ENCODE data around the gene SLC25A53. TPM values are rescaled to one million over a fixed set of nuclear protein-coding genes. Genes with fewer than 3 reads are reported as not detected.

The SLC25A53 gene
- total RNA-seq, 2 donors from 2014 or later: 7.5 to 8.6 TPM

GRCh38 chrX:104172121-104172520, 15.3 kb upstream of the SLC25A53 start:
- DNase-seq: no peak
- H3K4me3 ChIP-seq: no peak overlapping the region
- intact Hi-C loops (cut with DNase I): no loop called here
- no peak overlapping the region for H3K9ac ChIP-seq (ENCODE audit: low read depth in 2 of 2, low read length in 2 of 2)
- no peak for TF ChIP-seq CTCF (IDR thresholded peaks at IDR 0.05)
- H3K9me3 ChIP-seq: no peaks in the 10 kb centered on the region
- H3K27ac ChIP-seq: no peak overlapping the region
- no peaks in the 10 kb centered on the region for H3K4me1 ChIP-seq
- H3K27me3 ChIP-seq: no peaks in the 10 kb centered on the region
- H3K36me3 ChIP-seq: no peaks in the 10 kb centered on the region

GRCh38 chrX:104168127-104168526, 11.3 kb upstream of the SLC25A53 start:
- no peak for TF ChIP-seq CTCF (IDR thresholded peaks at IDR 0.05)
- no peak overlapping the region for H3K9ac ChIP-seq (ENCODE audit: low read depth in 2 of 2, low read length in 2 of 2)
- H3K27ac ChIP-seq: no peak overlapping the region
- intact Hi-C loops (cut with DNase I): no loop called here
- no peaks in the 10 kb centered on the region for H3K4me1 ChIP-seq
- H3K9me3 ChIP-seq: no peaks in the 10 kb centered on the region
- no peak for DNase-seq
- no peaks in the 10 kb centered on the region for H3K27me3 ChIP-seq
- no peaks in the 10 kb centered on the region for H3K36me3 ChIP-seq
- no peak overlapping the region for H3K4me3 ChIP-seq

DNA sequence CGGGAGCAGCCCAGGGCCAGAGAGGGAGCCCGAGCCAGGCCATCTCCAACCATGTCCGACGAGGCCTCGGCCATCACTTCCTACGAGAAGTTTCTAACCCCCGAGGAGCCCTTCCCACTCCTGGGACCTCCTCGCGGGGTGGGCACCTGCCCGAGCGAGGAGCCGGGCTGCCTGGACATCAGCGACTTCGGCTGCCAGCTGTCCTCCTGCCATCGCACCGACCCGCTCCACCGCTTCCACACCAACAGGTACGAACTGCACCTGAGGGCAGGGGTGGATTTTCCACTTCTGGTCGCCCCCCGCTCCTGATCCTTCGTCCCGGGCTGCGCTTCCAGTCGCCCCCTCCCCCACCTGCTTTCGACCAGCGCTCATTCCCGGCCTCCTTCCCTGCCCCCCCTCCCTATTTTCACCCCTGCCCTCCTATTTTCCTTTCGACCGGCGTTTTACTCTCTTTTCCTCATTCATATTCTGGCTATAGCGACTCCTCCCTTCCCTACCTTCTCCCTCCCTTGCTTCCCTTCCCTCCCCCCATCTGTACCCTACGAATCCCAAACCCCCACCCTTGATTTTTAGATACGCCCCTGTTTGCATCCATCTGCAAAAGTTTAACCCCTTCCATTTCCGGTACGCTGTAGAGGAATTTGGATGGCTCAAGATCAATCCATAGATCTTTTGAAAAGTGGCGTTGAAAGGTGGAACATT, 10.1 kb upstream of the SLC25A53 start:
- intact Hi-C loops (cut with DNase I): no loop called here
- no peaks in the 10 kb centered on the region for H3K27me3 ChIP-seq
- no peaks in the 10 kb centered on the region for H3K36me3 ChIP-seq
- no peak for TF ChIP-seq CTCF (IDR thresholded peaks at IDR 0.05)
- H3K9ac ChIP-seq (ENCODE audit: low read depth in 2 of 2, low read length in 2 of 2): peak overlapping the region; percentile 70 to 82
- H3K4me1 ChIP-seq: no peaks in the 10 kb centered on the region
- H3K4me3 ChIP-seq: peak overlapping the region; percentile 62
- peak; percentile 35 for DNase-seq
- no peaks in the 10 kb centered on the region for H3K9me3 ChIP-seq
- peak overlapping the region; percentile 80 for H3K27ac ChIP-seq

DNA sequence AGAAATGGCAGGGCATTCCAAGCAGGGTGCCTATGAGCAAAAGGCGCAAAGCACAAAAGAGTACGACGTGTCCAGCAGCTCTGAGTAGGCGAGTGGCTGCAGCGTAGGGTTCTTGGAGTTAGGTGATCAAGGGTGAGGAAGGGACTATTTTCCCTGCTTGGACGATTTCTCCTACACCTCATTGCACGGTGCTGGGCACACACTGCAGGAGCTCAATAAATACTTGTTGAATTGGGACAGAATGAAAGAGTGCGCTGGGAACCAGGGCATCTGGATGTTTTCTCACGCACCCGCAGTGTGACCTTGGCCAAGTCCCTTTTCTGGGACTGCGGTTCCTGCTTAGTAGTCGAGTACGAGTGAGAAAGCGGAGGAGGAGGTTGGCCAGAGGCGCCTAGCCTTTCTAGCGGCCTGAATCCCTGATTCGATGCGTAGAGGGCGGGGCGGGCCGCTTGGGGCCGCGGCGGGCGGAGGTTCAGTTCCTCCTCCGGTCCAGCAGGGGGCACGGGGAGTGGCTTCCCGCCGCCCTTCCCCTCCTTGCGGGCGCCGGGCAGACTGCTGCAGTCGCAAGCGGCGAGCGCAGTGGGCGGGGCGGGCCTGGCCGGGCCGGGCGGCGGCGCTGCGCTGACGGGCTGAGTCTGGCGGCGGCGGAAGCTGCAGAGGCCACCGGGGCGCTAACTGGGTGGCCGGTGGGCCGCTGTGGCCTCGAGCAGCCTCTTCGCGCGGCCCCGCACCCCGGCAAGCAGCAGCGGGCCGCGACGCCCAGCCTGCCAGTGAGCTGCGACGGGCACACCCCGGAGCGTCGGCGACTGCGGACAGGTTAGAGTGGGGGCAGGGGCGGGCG, 9.3 kb upstream of the SLC25A53 start, which contains the start of gene FAM199X:
Gene FAM199X, plus strand, starts transcription at position 560 of the 841 bp plus-strand sequence. CDS start 333 bp downstream, outside the sequence.
- peak; percentile 65 for TF ChIP-seq CTCF (IDR thresholded peaks at IDR 0.05)
- intact Hi-C loops (cut with DNase I): no loop called here
- no peaks in the 10 kb centered on the region for H3K27me3 ChIP-seq
- DNase-seq: peak; percentile 85
- H3K4me3 ChIP-seq: peak within 1 kb of the TSS; percentile 62
- peak within 1 kb of the TSS; percentile 70 to 82 for H3K9ac ChIP-seq (ENCODE audit: low read depth in 2 of 2, low read length in 2 of 2)
- H3K27ac ChIP-seq: peak within 1 kb of the TSS; percentile 80
- H3K9me3 ChIP-seq: no peaks in the 10 kb centered on the region
- H3K4me1 ChIP-seq: no peaks in the 10 kb centered on the region
- no peaks in the 10 kb centered on the region for H3K36me3 ChIP-seq

- no peaks in the 10 kb centered on the region for H3K4me1 ChIP-seq
- intact Hi-C loops (cut with DNase I): no loop called here
- no peak for TF ChIP-seq CTCF (IDR thresholded peaks at IDR 0.05)
- no peaks in the 10 kb centered on the region for H3K9me3 ChIP-seq
- H3K27ac ChIP-seq: no peak overlapping the region
- no peak for DNase-seq
- no peaks in the 10 kb centered on the region for H3K36me3 ChIP-seq
- H3K4me3 ChIP-seq: no peak overlapping the region
- H3K27me3 ChIP-seq: no peaks in the 10 kb centered on the region
- no peak overlapping the region for H3K9ac ChIP-seq (ENCODE audit: low read depth in 2 of 2, low read length in 2 of 2)
Observed at GRCh38 chrX:104151037-104151436, 5.8 kb downstream of the SLC25A53 start.
